ENCODE results near the gene DBP. TPM values are rescaled to one million over a fixed set of nuclear protein-coding genes. Genes with fewer than 3 reads are reported as not detected.

DBP gene
- total and polyA plus RNA-seq, 2 of the 13 experiments (the other 11 are each of a cell fraction or from before 2014, with no cell fraction given), result 1.7 to 5.8 TPM

- intact Hi-C loops (cut with micrococcal nuclease; ENCODE audit: unreplicated experiment) (no loop called here), in situ Hi-C loops (cut with HindIII; ENCODE audit: extremely low pct_ligation_motif_present, low pct_unique_long_range_greater_than_20kb) (no loop called here)
- Histone ChIP-seq H3K27me3 (ENCODE audit: control insufficient read depth in 1 of 2, insufficient read depth in 2 of 2, low read length in 2 of 2) (peaks cover 0 to 12% of the 10 kb centered on the region in 2 experiments; a peak in 2 of 5 replicates), H3K9ac (ENCODE audit: insufficient read depth, low read depth, low read length) (no peak overlapping the region), H3K4me2 (ENCODE audit: low read depth, low read length) (no peak overlapping the region), H3K27ac (ENCODE audit: extremely low read length, insufficient read depth, low read length) (no peak overlapping the region), H4K20me1 (ENCODE audit: insufficient read depth, low read length) (no peaks in the 10 kb centered on the region), H3K4me3 (replicated peaks in 1 of 3; ENCODE audit: insufficient read depth in 1 of 3, low read depth in 2 of 3, low read length in 3 of 3) (no peak overlapping the region), H2AFZ (ENCODE audit: low read length) (no peak overlapping the region), H3K36me3 (replicated peaks in 1 of 2; ENCODE audit: control insufficient read depth in 1 of 2, insufficient read depth in 2 of 2, low read length in 2 of 2) (no peaks in the 10 kb centered on the region), H3K9me3 (ENCODE audit: low read length) (no peaks in the 10 kb centered on the region), H3K4me1 (ENCODE audit: insufficient read depth, low read length) (0 out of 2 replicates have a peak, but pooled peaks cover 6% of the 10 kb centered on the region), H3K79me2 (ENCODE audit: insufficient read depth, low read length) (no peaks in the 10 kb centered on the region)
- FAIRE-seq (no peak), ATAC-seq (no peak), DNase-seq (ENCODE audit: low spot score) (no peak)
- TF ChIP-seq E2F1 (CRISPR knock-in tag; IDR thresholded peaks at IDR 0.05) (no peak), U2AF1 (optimal IDR thresholded peaks at IDR 0.05; ENCODE audit: low read depth, low read length) (no peak), NONO (IDR thresholded peaks at IDR 0.05) (no peak), NONO (CRISPR knock-in tag; conservative IDR thresholded peaks at IDR 0.05) (no peak), ZNF766 (CRISPR knock-in tag; IDR thresholded peaks at IDR 0.05; ENCODE audit: borderline replicate concordance) (no peak), ZFP90 (CRISPR knock-in tag; IDR thresholded peaks at IDR 0.05; ENCODE audit: borderline replicate concordance) (no peak), RBM39 (IDR thresholded peaks at IDR 0.05; ENCODE audit: low read depth, low read length, poor library complexity, severe bottlenecking) (no peak), ZBTB20 (CRISPR knock-in tag; IDR thresholded peaks at IDR 0.05; ENCODE audit: borderline replicate concordance, low read depth) (no peak), ZBTB26 (CRISPR knock-in tag; IDR thresholded peaks at IDR 0.05; ENCODE audit: borderline replicate concordance) (no peak), SMC3 (IDR thresholded peaks at IDR 0.05; ENCODE audit: low read length) (no peak), ZNF629 (CRISPR knock-in tag; conservative IDR thresholded peaks at IDR 0.05) (no peak), MYPOP (CRISPR knock-in tag; IDR thresholded peaks at IDR 0.05) (no peak), ZNF761 (CRISPR knock-in tag; conservative IDR thresholded peaks at IDR 0.05) (no peak)
- TF ChIP-seq, protein P1, sequence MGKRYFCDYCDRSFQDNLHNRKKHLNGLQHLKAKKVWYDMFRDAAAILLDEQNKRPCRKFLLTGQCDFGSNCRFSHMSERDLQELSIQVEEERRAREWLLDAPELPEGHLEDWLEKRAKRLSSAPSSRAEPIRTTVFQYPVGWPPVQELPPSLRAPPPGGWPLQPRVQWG (CRISPR knock-in tag; IDR thresholded peaks at IDR 0.05; ENCODE audit: borderline replicate concordance, low read depth), result no peak
- ChIA-PET POLR2A (interaction anchor here (0.6 kb wide), 1 partner anchor 250 kb away, joined by 3 read pairs; no protein-coding TSS in a partner anchor), CTCF (ENCODE audit: low intra/inter-chr PET ratio, low total read pairs) (no interaction called here)
- no TSS peak for BruUV-seq (replicated peaks)
- 34% methylated on average over 7 of the region's 30 CpGs for WGBS (ENCODE audit: low lambda C conversion rate)
These were observed 38.0 kb downstream of the DBP start for GRCh38 chr19:48598996-48599700.

Measured in HepG2 (cell line).